K562 (cell line): ENCODE data around the gene CCDC88C. TPM values are rescaled to one million over a fixed set of nuclear protein-coding genes. Genes with fewer than 3 reads are reported as not detected.

Experiments used
- ATAC-seq: fragments of 200-7000 bp; cut with Tn5 transposase; 3 replicates; pipeline ENCODE4 v1.9.1; 2020; ENCODE audit warnings: moderate library complexity
- BruUV-seq: library from RNA; stranded (reverse); fragments of 400-500 nt; replicated peaks from 2 replicates; lab custom pipeline; 2021; lab: Mats Ljungman, UMichigan
- CTCF ChIA-PET: fragments of 300-600 bp; formaldehyde crosslinking; extraction: SDS; loops from one replicate; lab custom pipeline; 2021; ENCODE audit warnings: low intra/inter-chr PET ratio; lab: Yijun Ruan, JAX
- POLR2A ChIA-PET: fragments of 300-600, 350-650 bp; sonication (Branson Sonifier 250); formaldehyde crosslinking; extraction: SDS; loops from one replicate; lab custom pipeline; 2021; ENCODE audit warnings: antibody characterized with exemption, inconsistent platforms; lab: Yijun Ruan, JAX
- DNase-seq, 4 experiments: peaks; one replicate each; pipeline versions ENCODE4 v3.0.0 to v3.0.0-alpha.2; 2011 to 2018; ENCODE audit warnings: low spot score in 3 of 4, mixed read lengths in 3 of 4; ENCODE audit errors: extremely low read depth in 1 of 4
- FAIRE-seq: peaks from 2 replicates; lab custom pipeline; 2011; peaks lifted over from hg19 to GRCh38; lab: Jason Lieb, UNC
- H2AFZ ChIP-seq: 2 replicates; pipeline ENCODE4 v1.6.0; 2011; ENCODE audit warnings: low read depth, low read length, control low read depth, inconsistent platforms
- H3K27ac ChIP-seq: fragments of 200-600 bp; 3 replicates; pipeline ENCODE4 v1.8.0; 2011; ENCODE audit warnings: low read depth, mild to moderate bottlenecking, control low read depth, inconsistent platforms, low read length, moderate library complexity, mixed read lengths; ENCODE audit errors: extremely low read depth
- H3K27me3 ChIP-seq, 2 experiments: fragments of 300-600 bp in 1 of 2; 2 replicates in 1 of 2; 3 replicates in 1 of 2; pipeline versions ENCODE4 v1.6.0 to v1.8.0; 2011; ENCODE audit warnings: inconsistent platforms in 2 of 2, low read length in 2 of 2, mild to moderate bottlenecking in 1 of 2, mixed read lengths in 1 of 2, moderate library complexity in 1 of 2; ENCODE audit not compliant: control insufficient read depth in 2 of 2, insufficient read depth in 2 of 2
- H3K36me3 ChIP-seq: fragments of 300-600 bp; 3 replicates; pipeline ENCODE4 v1.8.0; 2011; ENCODE audit warnings: mild to moderate bottlenecking, low read length, inconsistent platforms; ENCODE audit not compliant: control insufficient read depth, insufficient read depth
- H3K4me1 ChIP-seq, 2 experiments: fragments of 200-600 bp in 1 of 2; replicated peaks in 1 of 2; 2 replicates in 1 of 2; 3 replicates in 1 of 2; pipeline versions ENCODE4 v1.5.1 to v1.8.0; 2011; ENCODE audit warnings: inconsistent platforms in 2 of 2, low read length in 2 of 2, mild to moderate bottlenecking in 1 of 2, mixed read lengths in 1 of 2, moderate library complexity in 1 of 2; ENCODE audit not compliant: control insufficient read depth in 2 of 2, insufficient read depth in 2 of 2
- H3K4me2 ChIP-seq: 2 replicates; pipeline ENCODE4 v1.6.1; 2011; ENCODE audit warnings: low read length, control low read depth, inconsistent platforms, mixed read lengths; ENCODE audit not compliant: insufficient read depth
- H3K4me3 ChIP-seq: fragments of 200-600 bp; sonication (generic), shearing (Covaris generic); 2 replicates; pipeline ENCODE4 v1.5.1; 2016; ENCODE audit warnings: control low read depth, inconsistent platforms
- H3K79me2 ChIP-seq: fragments of 200-600 bp; 3 replicates; pipeline ENCODE4 v1.8.0; 2011; ENCODE audit warnings: low read length, inconsistent platforms; ENCODE audit not compliant: control insufficient read depth, insufficient read depth
- H3K9ac ChIP-seq, 2 experiments: 2 replicates each; pipeline versions ENCODE4 v1.6.0 to v1.6.1; 2011; ENCODE audit warnings: low read depth in 2 of 2, low read length in 2 of 2, control low read depth in 1 of 2, inconsistent platforms in 1 of 2, mild to moderate bottlenecking in 1 of 2, mixed read lengths in 1 of 2; ENCODE audit not compliant: insufficient read depth in 1 of 2
- H3K9me1 ChIP-seq: one replicate; pipeline ENCODE4 v1.6.0; 2011; ENCODE audit warnings: inconsistent platforms, mild to moderate bottlenecking, low read length, moderate library complexity; ENCODE audit not compliant: control insufficient read depth, insufficient read depth
- H3K9me3 ChIP-seq: replicated peaks from 2 replicates; pipeline ENCODE4 v1.5.1; 2011; ENCODE audit warnings: low read depth, low read length, inconsistent platforms; ENCODE audit not compliant: control insufficient read depth, insufficient read depth
- H4K20me1 ChIP-seq: replicated peaks from 2 replicates; pipeline ENCODE4 v1.6.1; 2011; ENCODE audit warnings: low read length, inconsistent platforms, mixed read lengths; ENCODE audit not compliant: control insufficient read depth, insufficient read depth
- ADNP ChIP-seq: fragments of 200-800 bp; sonication (Bioruptor generic); IDR thresholded peaks from 2 replicates; pipeline ENCODE4 v1.6.1; 2016; ENCODE audit warnings: missing genetic modification characterization, missing compliant biosample characterization
- BRD4 ChIP-seq: fragments of 200-600 bp; sonication (generic); IDR thresholded peaks from 2 replicates; pipeline ENCODE4 v1.6.1; 2017; ENCODE audit warnings: inconsistent platforms
- CEBPB ChIP-seq: fragments of 450-650 bp; IDR thresholded peaks from 2 replicates; pipeline ENCODE4 v1.6.1; 2016; ENCODE audit warnings: missing genetic modification characterization, missing compliant biosample characterization
- CTBP1 ChIP-seq: fragments of 450-650 bp; IDR thresholded peaks from 2 replicates; pipeline ENCODE4 v1.6.1; 2016; ENCODE audit warnings: borderline replicate concordance
- CTCF ChIP-seq, 3 experiments: IDR thresholded peaks in 2 of 3; conservative IDR thresholded peaks in 1 of 3; 2 replicates each; pipeline ENCODE4 v1.5.1; 2011 to 2012; ENCODE audit warnings: low read length in 3 of 3, mild to moderate bottlenecking in 3 of 3, control low read depth in 2 of 3, improper control_type of control experiment in 1 of 3, inconsistent platforms in 1 of 3, low read depth in 1 of 3, mixed read lengths in 1 of 3, moderate library complexity in 1 of 3; ENCODE audit not compliant: insufficient read depth in 2 of 3
- HMG20B ChIP-seq: fragments of 250-450 bp; sonication (Bioruptor Pico); IDR thresholded peaks from 2 replicates; pipeline ENCODE4 v1.5.0; 2021; ENCODE audit warnings: mild to moderate bottlenecking
- MCM3 ChIP-seq: fragments of 450-650 bp; IDR thresholded peaks from 2 replicates; pipeline ENCODE4 v1.6.1; 2016
- NFXL1 ChIP-seq: fragments of 450-650 bp; formaldehyde crosslinking; IDR thresholded peaks from 2 replicates; pipeline ENCODE4 v1.4.0; 2021; ENCODE audit warnings: mild to moderate bottlenecking
- NR4A1 ChIP-seq, 2 experiments: fragments of 250-450 bp in 1 of 2; fragments of 450-650 bp in 1 of 2; sonication (Bioruptor Pico) in 1 of 2; IDR thresholded peaks; 2 replicates each; pipeline versions ENCODE4 v1.4.0 to v1.6.1; 2016 to 2020; ENCODE audit warnings: mild to moderate bottlenecking in 2 of 2, missing compliant biosample characterization in 1 of 2, missing genetic modification characterization in 1 of 2, moderate library complexity in 1 of 2
- SMAD2 ChIP-seq: fragments of 150-350 bp; IDR thresholded peaks from 2 replicates; pipeline ENCODE4 v1.6.1; 2014; ENCODE audit warnings: low read depth, mild to moderate bottlenecking, low read length
- ZNF24 ChIP-seq: fragments of 450-650 bp; IDR thresholded peaks from 2 replicates; pipeline ENCODE4 v1.6.1; 2016
- ZNF449 ChIP-seq: fragments of 250-450 bp; sonication (Bioruptor Pico); IDR thresholded peaks from 2 replicates; pipeline ENCODE4 v1.8.0; 2022; ENCODE audit warnings: moderate library complexity, mild to moderate bottlenecking, inconsistent platforms
- ZNF75A ChIP-seq: fragments of 450-650 bp; formaldehyde crosslinking; IDR thresholded peaks from 2 replicates; pipeline ENCODE4 v1.4.0; 2020; ENCODE audit warnings: mild to moderate bottlenecking
- WGBS: fragments of 100-300 bp; shearing (Covaris generic); methylation state at CpG from one replicate; pipeline ENCODE4 v1.1.6; 2016; ENCODE audit warnings: low coverage, mixed read lengths; ENCODE audit not compliant: insufficient coverage; ENCODE audit errors: missing lambda C conversion rate; 5-methylcytosine and 5-hydroxymethylcytosine counted together
- in situ Hi-C: fragments of 300-500 bp; cut with MboI; formaldehyde crosslinking; loops from 4 replicates; pipeline ENCODE4 v1.15.0; 2018; ENCODE audit warnings: inconsistent platforms, mixed read lengths
- intact Hi-C: fragments of 100-400 bp; cut with micrococcal nuclease; formaldehyde crosslinking; loops from 2 replicates; pipeline ENCODE4 v1.14.2; 2022
- polyA plus RNA-seq, 8 experiments: library from polyadenylated mRNA; depleted of rRNA in 4 of 8; stranded (reverse) in 5 of 8; unstranded in 3 of 8; fragments of >200 nt; fragmentation: Nextera tagmentation in 2 of 8; fragmentation: Illumina TruSeq in 1 of 8; extraction: Ambion mirVana in 2 of 8; extraction: Trizol in 1 of 8; gene quantifications; 2 replicates each; pipeline versions ENCODE4 v1.2.1 to v1.2.3, GENCODE V29; 2011 to 2014; ENCODE audit warnings: inconsistent platforms in 1 of 8, missing spikeins in 1 of 8
- total RNA-seq, 7 experiments: library from RNA; depleted of rRNA in 6 of 7; stranded (reverse); fragments of >200 nt in 6 of 7; fragmentation: Illumina TruSeq in 2 of 7; extraction: Trizol in 2 of 7; gene quantifications; 2 replicates each; pipeline versions ENCODE4 v1.2.1 to v1.2.3, GENCODE V29; 2011 to 2021; ENCODE audit warnings: low replicate concordance in 1 of 7
- TF ChIP-seq, protein P1 (sequence below): sonication (generic); formaldehyde crosslinking; IDR thresholded peaks from 2 replicates; pipeline ENCODE4 v1.9.0; 2022; ENCODE audit warnings: mild to moderate bottlenecking, missing genetic modification reagents

Gene CCDC88C
- total and polyA plus RNA-seq, 9 of the 15 experiments (the other 6 are each of a cell fraction or from before 2014, with no cell fraction given), result 0.62 to 22.5 (median 10.7) TPM

DNA sequence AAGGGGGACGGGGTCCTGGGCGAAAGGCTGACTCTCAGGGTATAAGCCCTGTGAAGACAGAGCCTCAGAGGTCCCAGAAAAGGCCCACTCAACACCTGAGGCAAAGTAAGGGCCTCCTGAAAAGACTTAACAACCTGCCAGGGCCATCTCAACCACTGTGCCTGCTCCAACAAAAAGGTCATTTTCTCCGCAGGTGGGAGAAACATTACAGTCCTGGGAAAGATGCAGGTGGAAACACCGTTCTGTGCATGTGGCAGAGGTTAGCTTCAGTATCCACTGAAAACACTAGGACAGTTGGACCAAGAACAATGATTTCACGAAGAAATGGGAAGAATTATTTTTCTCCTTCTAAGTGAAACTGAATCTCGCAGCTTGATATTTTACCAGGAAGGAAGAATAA lies 50.9 kb downstream of the CCDC88C start:
- Histone ChIP-seq H3K4me3 (no peak overlapping the region), H3K36me3 (no peaks in the 10 kb centered on the region), H3K9me1 (no peaks in the 10 kb centered on the region), H3K4me1 (peaks cover 11 to 28% of the 10 kb centered on the region in 2 experiments; a peak in 4 of 5 replicates), H4K20me1 (peaks cover 17% of the 10 kb centered on the region), H3K27me3 (no peaks in the 10 kb centered on the region), H3K9me3 (no peaks in the 10 kb centered on the region), H3K9ac (no peak overlapping the region), H3K4me2 (no peak overlapping the region), H3K27ac (no peak overlapping the region), H2AFZ (no peak overlapping the region), H3K79me2 (peaks cover 27% of the 10 kb centered on the region)
- POLR2A ChIA-PET, result no interaction called here
- TF ChIP-seq HMG20B (CRISPR knock-in tag), result no peak
- TF ChIP-seq NR4A1 (CRISPR knock-in tag; IDR thresholded peaks at IDR 0.05), result no peak
- no peak for TF ChIP-seq NR4A1 (tag; IDR thresholded peaks at IDR 0.05)
- TF ChIP-seq SMAD2, result no peak
- no peak for TF ChIP-seq CTCF (IDR thresholded peaks at IDR 0.05 in 2 of 3, conservative IDR thresholded peaks at IDR 0.05 in 1 of 3; ENCODE audit: insufficient read depth in 2 of 3, low read depth in 1 of 3, low read length in 3 of 3)
- no peak for TF ChIP-seq ZNF449 (CRISPR knock-in tag)
- no peak for TF ChIP-seq BRD4
- TF ChIP-seq MCM3, result no peak
- TF ChIP-seq, protein P1, sequence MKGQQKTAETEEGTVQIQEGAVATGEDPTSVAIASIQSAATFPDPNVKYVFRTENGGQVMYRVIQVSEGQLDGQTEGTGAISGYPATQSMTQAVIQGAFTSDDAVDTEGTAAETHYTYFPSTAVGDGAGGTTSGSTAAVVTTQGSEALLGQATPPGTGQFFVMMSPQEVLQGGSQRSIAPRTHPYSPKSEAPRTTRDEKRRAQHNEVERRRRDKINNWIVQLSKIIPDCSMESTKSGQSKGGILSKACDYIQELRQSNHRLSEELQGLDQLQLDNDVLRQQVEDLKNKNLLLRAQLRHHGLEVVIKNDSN (CRISPR knock-in tag), result no peak
- TF ChIP-seq ZNF24, result no peak
- TF ChIP-seq CTBP1, result no peak
- no peak for TF ChIP-seq CEBPB (tag)
- no peak for TF ChIP-seq ADNP (tag)
- no peak for TF ChIP-seq NFXL1
- no peak for TF ChIP-seq ZNF75A
- in situ Hi-C loops, result no loop called here
- CTCF ChIA-PET, result no interaction called here
- DNase-seq (no peak), ATAC-seq (no peak), FAIRE-seq (no peak)
- BruUV-seq, result no TSS peak
- 80% methylated on average over 6 of the region's 6 CpGs for WGBS
- intact Hi-C loops, result no loop called here
